Measurements from ENCODE around the gene SPP1.
"Not testable (repeated sequence)": the region's sequence is repeated elsewhere in the genome, so short reads cannot be mapped to it uniquely, and the experiment has no call there.

DNA sequence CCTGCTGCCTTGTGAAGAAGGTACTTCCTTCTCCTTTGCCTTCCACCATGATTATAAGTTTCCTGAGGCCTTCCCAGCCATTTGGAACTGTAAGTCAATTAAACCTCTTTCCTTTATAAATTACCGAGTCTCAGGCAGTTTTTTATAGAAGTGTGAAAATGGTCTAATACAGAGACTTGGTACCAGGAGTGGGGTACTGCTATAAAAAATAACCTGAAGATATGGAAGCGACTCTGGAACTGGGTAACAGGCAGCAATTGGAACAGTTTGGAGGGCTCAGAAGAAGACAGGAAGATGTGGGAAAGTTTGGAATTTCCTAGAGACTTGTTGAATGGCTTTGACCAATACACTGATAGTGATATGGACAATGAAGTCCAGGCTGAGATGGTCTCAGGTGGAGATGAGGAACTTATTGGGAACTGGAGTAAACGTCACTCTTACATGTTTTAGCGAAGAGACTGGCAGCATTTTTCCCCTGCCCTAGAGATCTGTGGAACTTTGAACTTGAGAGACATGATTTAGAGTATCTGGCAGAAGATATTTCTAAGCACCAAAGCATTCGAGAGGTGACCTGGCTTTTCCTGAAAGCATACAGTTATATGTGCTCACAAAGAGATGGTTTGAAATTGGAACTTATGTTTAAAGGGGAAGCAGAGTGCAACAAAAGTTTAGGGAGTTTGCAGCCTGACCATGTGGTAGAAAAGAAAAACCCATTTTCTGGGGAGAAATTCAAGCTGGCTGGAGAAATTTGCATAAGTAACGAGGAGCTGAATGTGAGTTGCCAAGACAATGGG, 50.6 kb downstream of the SPP1 start:
- not testable (repeated sequence) for TF ChIP-seq EED (IDR thresholded peaks at IDR 0.05; ENCODE audit: low read depth); SREBF2 (IDR thresholded peaks at IDR 0.05; ENCODE audit: low read length)

Measured in GM12878 (cell line).